ENCODE data around the gene RIOK1.

GRCh38 chr6:7438011-7438410 is 48.4 kb downstream of the RIOK1 start:
- TF ChIP-seq CTCF (IDR thresholded peaks at IDR 0.05 in 4 of 5, conservative IDR thresholded peaks at IDR 0.05 in 1 of 5) = no peak
- TF ChIP-seq POLR2A (IDR thresholded peaks at IDR 0.05) = no peak
